Loucy (cell line): ENCODE data around the gene TM2D3.

Experiments
- H2AFZ ChIP-seq: fragments of 200-600 bp; sonication (generic); 2 replicates; pipeline ENCODE4 v1.6.0; 2016; ENCODE audit warnings: antibody characterized with exemption, mild to moderate bottlenecking, low read length, moderate library complexity
- H3F3A ChIP-seq: fragments of 200-600 bp; 2 replicates; pipeline ENCODE4 v1.6.0; 2016; ENCODE audit warnings: antibody characterized with exemption, low read depth, mild to moderate bottlenecking
- H3K27me3 ChIP-seq: fragments of 200-600 bp; sonication (generic); 2 replicates; pipeline ENCODE4 v1.6.1; 2014; ENCODE audit warnings: low read length, mild to moderate bottlenecking; ENCODE audit not compliant: insufficient read depth, poor library complexity, severe bottlenecking
- H3K36me3 ChIP-seq: fragments of 200-600 bp; sonication (generic); 2 replicates; pipeline ENCODE4 v1.6.1; 2016; ENCODE audit warnings: low read length; ENCODE audit not compliant: insufficient read depth
- H3K4me1 ChIP-seq: fragments of 200-600 bp; sonication (generic); 2 replicates; pipeline ENCODE4 v1.5.1; 2014; ENCODE audit warnings: low read length, mild to moderate bottlenecking; ENCODE audit not compliant: insufficient read depth, poor library complexity, severe bottlenecking
- H3K4me2 ChIP-seq: fragments of 200-600 bp; sonication (generic); 2 replicates; pipeline ENCODE4 v1.6.0; 2014; ENCODE audit warnings: antibody characterized with exemption, low read length, low read depth, mild to moderate bottlenecking; ENCODE audit not compliant: poor library complexity, severe bottlenecking
- H3K4me3 ChIP-seq: fragments of 200-600 bp; sonication (generic); 2 replicates; pipeline ENCODE4 v1.5.1; 2014; ENCODE audit warnings: low read length, mild to moderate bottlenecking, mixed read lengths; ENCODE audit not compliant: poor library complexity, severe bottlenecking
- H3K79me2 ChIP-seq: fragments of 200-600 bp; sonication (generic); 2 replicates; pipeline ENCODE4 v1.6.1; 2014; ENCODE audit warnings: low read length; ENCODE audit not compliant: insufficient read depth
- H3K9ac ChIP-seq: fragments of 200-600 bp; sonication (generic); 2 replicates; pipeline ENCODE4 v1.6.0; 2014; ENCODE audit warnings: mild to moderate bottlenecking, low read depth, low read length, moderate library complexity; ENCODE audit not compliant: poor library complexity, severe bottlenecking
- H3K9me2 ChIP-seq: fragments of 200-600 bp; sonication (generic); replicated peaks from 2 replicates; pipeline ENCODE4 v1.6.1; 2016; ENCODE audit warnings: low read depth, low read length, mixed read lengths
- H3K9me3 ChIP-seq: fragments of 200-600 bp; sonication (generic); 2 replicates; pipeline ENCODE4 v1.6.1; 2014; ENCODE audit warnings: mild to moderate bottlenecking, antibody characterized with exemption, low read length, low read depth; ENCODE audit not compliant: insufficient read depth
- H4K20me1 ChIP-seq: fragments of 200-600 bp; sonication (generic); 2 replicates; pipeline ENCODE4 v1.6.0; 2014; ENCODE audit warnings: antibody characterized with exemption, low read length, mild to moderate bottlenecking; ENCODE audit not compliant: insufficient read depth, poor library complexity, severe bottlenecking
- CTCF ChIP-seq: fragments of 200-600 bp; sonication (generic); conservative IDR thresholded peaks from 2 replicates; pipeline ENCODE4 v1.5.1; 2014; ENCODE audit warnings: mild to moderate bottlenecking, antibody characterized with exemption, low read length
- EZH2phosphoT487 ChIP-seq: fragments of 200-600 bp; IDR thresholded peaks from 2 replicates; pipeline ENCODE4 v1.6.1; 2018; ENCODE audit warnings: antibody characterized with exemption, mild to moderate bottlenecking, moderate library complexity, borderline replicate concordance

Gene TM2D3

GRCh38 chr15:101611007-101611406, 41.2 kb downstream of the TM2D3 start:
- Histone ChIP-seq H3K9me3 (no peaks in the 10 kb centered on the region), H3K9me2 (no peaks in the 10 kb centered on the region), H3K79me2 (no peaks in the 10 kb centered on the region), H3K27me3 (no peaks in the 10 kb centered on the region), H3F3A (no peaks in the 10 kb centered on the region), H3K4me2 (no peak overlapping the region), H3K36me3 (no peaks in the 10 kb centered on the region), H4K20me1 (no peaks in the 10 kb centered on the region), H3K9ac (no peak overlapping the region), H3K4me1 (no peaks in the 10 kb centered on the region), H3K4me3 (no peak overlapping the region), H2AFZ (no peak overlapping the region)
- TF ChIP-seq CTCF (no peak), EZH2phosphoT487 (no peak)

- Histone ChIP-seq H3K4me1 (no peaks in the 10 kb centered on the region), H3K9me3 (no peaks in the 10 kb centered on the region), H3F3A (no peaks in the 10 kb centered on the region), H3K9ac (no peak overlapping the region), H3K9me2 (no peaks in the 10 kb centered on the region), H4K20me1 (no peaks in the 10 kb centered on the region), H3K79me2 (no peaks in the 10 kb centered on the region), H3K4me2 (no peak overlapping the region), H3K4me3 (no peak overlapping the region), H3K27me3 (no peaks in the 10 kb centered on the region), H3K36me3 (no peaks in the 10 kb centered on the region), H2AFZ (no peak overlapping the region)
- TF ChIP-seq CTCF (no peak), EZH2phosphoT487 (no peak)
These were observed 41.6 kb downstream of the TM2D3 start for GRCh38 chr15:101610611-101611000.

GRCh38 chr15:101609742-101610610, 42.2 kb downstream of the TM2D3 start:
- no peaks in the 10 kb centered on the region for H3K36me3 ChIP-seq
- H4K20me1 ChIP-seq: no peaks in the 10 kb centered on the region
- no peak overlapping the region for H3K9ac ChIP-seq
- no peaks in the 10 kb centered on the region for H3K4me1 ChIP-seq
- H3F3A ChIP-seq: no peaks in the 10 kb centered on the region
- H3K4me3 ChIP-seq: no peak overlapping the region
- TF ChIP-seq CTCF (no peak), EZH2phosphoT487 (no peak)
- no peaks in the 10 kb centered on the region for H3K9me3 ChIP-seq
- no peaks in the 10 kb centered on the region for H3K27me3 ChIP-seq
- H3K79me2 ChIP-seq: no peaks in the 10 kb centered on the region
- no peak overlapping the region for H3K4me2 ChIP-seq
- H3K9me2 ChIP-seq: no peaks in the 10 kb centered on the region
- H2AFZ ChIP-seq: no peak overlapping the region
